Loucy (cell line): Measurements from ENCODE around the gene KCTD13.

Source experiments
- EZH2phosphoT487 ChIP-seq: fragments of 200-600 bp; IDR thresholded peaks from 2 replicates; pipeline ENCODE4 v1.6.1; 2018; ENCODE audit warnings: antibody characterized with exemption, mild to moderate bottlenecking, moderate library complexity, borderline replicate concordance
- TF ChIP-seq, protein P1 (sequence below): fragments of 200-600 bp; sonication (generic); conservative IDR thresholded peaks from 2 replicates; pipeline ENCODE4 v1.5.1; 2014; ENCODE audit warnings: mild to moderate bottlenecking, antibody characterized with exemption, low read length

- TF ChIP-seq, protein P1, sequence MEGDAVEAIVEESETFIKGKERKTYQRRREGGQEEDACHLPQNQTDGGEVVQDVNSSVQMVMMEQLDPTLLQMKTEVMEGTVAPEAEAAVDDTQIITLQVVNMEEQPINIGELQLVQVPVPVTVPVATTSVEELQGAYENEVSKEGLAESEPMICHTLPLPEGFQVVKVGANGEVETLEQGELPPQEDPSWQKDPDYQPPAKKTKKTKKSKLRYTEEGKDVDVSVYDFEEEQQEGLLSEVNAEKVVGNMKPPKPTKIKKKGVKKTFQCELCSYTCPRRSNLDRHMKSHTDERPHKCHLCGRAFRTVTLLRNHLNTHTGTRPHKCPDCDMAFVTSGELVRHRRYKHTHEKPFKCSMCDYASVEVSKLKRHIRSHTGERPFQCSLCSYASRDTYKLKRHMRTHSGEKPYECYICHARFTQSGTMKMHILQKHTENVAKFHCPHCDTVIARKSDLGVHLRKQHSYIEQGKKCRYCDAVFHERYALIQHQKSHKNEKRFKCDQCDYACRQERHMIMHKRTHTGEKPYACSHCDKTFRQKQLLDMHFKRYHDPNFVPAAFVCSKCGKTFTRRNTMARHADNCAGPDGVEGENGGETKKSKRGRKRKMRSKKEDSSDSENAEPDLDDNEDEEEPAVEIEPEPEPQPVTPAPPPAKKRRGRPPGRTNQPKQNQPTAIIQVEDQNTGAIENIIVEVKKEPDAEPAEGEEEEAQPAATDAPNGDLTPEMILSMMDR, result no peak
- TF ChIP-seq EZH2phosphoT487, result no peak
These were observed 36.4 kb upstream of the KCTD13 start for GRCh38 chr16:29962344-29962994.
